HG03521 (cell line): Measurements from ENCODE around the gene HIP1.
"Not testable (repeated sequence)": the region's sequence is repeated elsewhere in the genome, so short reads cannot be mapped to it uniquely, and the experiment has no call there.

ENCODE experiments used
- ATAC-seq: cut with Tn5 transposase; IDR thresholded peaks from one replicate; pipeline ENCODE4 v1.9.1; 2021; ENCODE audit warnings: mild to moderate bottlenecking, moderate library complexity; ENCODE audit not compliant: unreplicated experiment

Gene HIP1

GRCh38 chr7:75739796-75740672 lies 1.3 kb upstream of the HIP1 start:
- no peak for ATAC-seq

GRCh38 chr7:75738975-75739795 lies 444 bp upstream of the HIP1 start:
- ATAC-seq = peak; percentile 93

GRCh38 chr7:75737856-75738603 lies 711 bp downstream of the HIP1 start:
- no peak for ATAC-seq

GRCh38 chr7:75735581-75736350 lies 3.0 kb downstream of the HIP1 start:
- ATAC-seq = no peak

- ATAC-seq = no peak
Observed at GRCh38 chr7:75734586-75735458, 3.9 kb downstream of the HIP1 start.

- no peak for ATAC-seq
Observed at GRCh38 chr7:75732764-75733630, 5.7 kb downstream of the HIP1 start.

- ATAC-seq = no peak
Observed at GRCh38 chr7:75732016-75732521, 6.7 kb downstream of the HIP1 start.

- no peak for ATAC-seq
Observed at GRCh38 chr7:75729851-75730274, 8.9 kb downstream of the HIP1 start.

GRCh38 chr7:75727881-75728593 lies 10.7 kb downstream of the HIP1 start:
- no peak for ATAC-seq

GRCh38 chr7:75727351-75727750 lies 11.4 kb downstream of the HIP1 start:
- ATAC-seq = not testable (repeated sequence)

GRCh38 chr7:75725306-75725705 lies 13.4 kb downstream of the HIP1 start:
- no peak for ATAC-seq

GRCh38 chr7:75723444-75723843 lies 15.3 kb downstream of the HIP1 start:
- ATAC-seq = no peak

GRCh38 chr7:75722373-75722772 lies 16.4 kb downstream of the HIP1 start:
- no peak for ATAC-seq

GRCh38 chr7:75721922-75722321 lies 16.8 kb downstream of the HIP1 start:
- ATAC-seq = not testable (repeated sequence)

GRCh38 chr7:75721426-75721825 lies 17.3 kb downstream of the HIP1 start:
- ATAC-seq = no peak

- ATAC-seq = no peak
Observed at GRCh38 chr7:75719626-75720025, 19.1 kb downstream of the HIP1 start.

- ATAC-seq = no peak
Observed at GRCh38 chr7:75718390-75719031, 20.2 kb downstream of the HIP1 start.
